Measurements from ENCODE around the gene SSC4D. TPM values are rescaled to one million over a fixed set of nuclear protein-coding genes. Genes with fewer than 3 reads are reported as not detected.
"Not testable (repeated sequence)": the region's sequence is repeated elsewhere in the genome, so short reads cannot be mapped to it uniquely, and the experiment has no call there.

The SSC4D gene
- total and polyA plus RNA-seq, 7 experiments from 2014 or later: 0.24 to 0.35 TPM; not detected in 5

GRCh38 chr7:76392531-76393115 is 16.9 kb downstream of the SSC4D start:
- Mint-ChIP-seq H3K4me3 (peak overlapping the region; percentile 78 to 93 (median 90)), H3K27ac (peak overlapping the region; percentile 86 to 97 (median 95)), H3K9me3 (no peaks in the 10 kb centered on the region), H3K4me1 (peaks cover under 1 to 24% (median 18%) of the 10 kb centered on the region in 7 donors), H3K27me3 (no peaks in the 10 kb centered on the region), H3K36me3 (no peaks in the 10 kb centered on the region)
- Histone ChIP-seq H3K4me3 (ENCODE audit: low read length) (peak overlapping the region; percentile 84), H3K36me3 (ENCODE audit: control insufficient read depth in 2 of 3, insufficient read depth in 3 of 3, low read length in 3 of 3) (no peaks in the 10 kb centered on the region), H3K27me3 (ENCODE audit: control insufficient read depth in 2 of 2, insufficient read depth in 2 of 2, low read length in 2 of 2) (no peaks in the 10 kb centered on the region), H3K4me1 (ENCODE audit: control insufficient read depth in 2 of 2, insufficient read depth in 2 of 2, low read length in 2 of 2) (peaks cover 14 to 17% of the 10 kb centered on the region in 2 donors), H3K27ac (ENCODE audit: low read depth, low read length) (peak overlapping the region; percentile 74), H3K9me3 (ENCODE audit: control insufficient read depth in 2 of 3, low read length in 3 of 3) (no peaks in the 10 kb centered on the region)
- ChIA-PET CTCF (interaction anchor here (0.6 to 0.8 kb wide), 2 partner anchors 87 to 224 kb away, joined by 3 read pairs; no protein-coding TSS in a partner anchor), POLR2A (interaction anchor here (0.7 to 6.2 kb wide), 2 partner anchors 33 to 77 kb away, joined by 3 to 39 read pairs; partner anchors contain the start of gene YWHAG)
- intact Hi-C loops (cut with micrococcal nuclease): loop anchor here (1.0 to 10.0 kb wide), 5 partner anchors 33 to 1145 kb away; partner anchors contain the start of genes PTPN12 (in 1 of the 2) and YWHAG (in 1 of the 2)
- no peak for ATAC-seq
- DNase-seq: no peak

GRCh38 chr7:76390092-76390491 is 19.4 kb downstream of the SSC4D start:
- Mint-ChIP-seq H3K27ac (peak overlapping the region in 1 of 9 donors; percentile 23), H3K27me3 (no peaks in the 10 kb centered on the region), H3K4me1 (peaks cover 0 to 16% (median 10%) of the 10 kb centered on the region in 7 donors), H3K36me3 (no peaks in the 10 kb centered on the region), H3K9me3 (no peaks in the 10 kb centered on the region), H3K4me3 (peak overlapping the region in 2 of 10 donors; percentile 37 to 41)
- ATAC-seq (no peak), DNase-seq (no peak)
- CTCF ChIA-PET: no interaction called here
- Histone ChIP-seq H3K27me3 (ENCODE audit: control insufficient read depth in 2 of 2, insufficient read depth in 2 of 2, low read length in 2 of 2) (no peaks in the 10 kb centered on the region), H3K36me3 (ENCODE audit: control insufficient read depth in 2 of 3, insufficient read depth in 3 of 3, low read length in 3 of 3) (no peaks in the 10 kb centered on the region), H3K4me3 (ENCODE audit: low read length) (no peak overlapping the region), H3K9me3 (ENCODE audit: control insufficient read depth in 2 of 3, low read length in 3 of 3) (no peaks in the 10 kb centered on the region), H3K27ac (ENCODE audit: low read depth, low read length) (no peak overlapping the region), H3K4me1 (ENCODE audit: control insufficient read depth in 2 of 2, insufficient read depth in 2 of 2, low read length in 2 of 2) (peaks cover 8 to 10% of the 10 kb centered on the region in 2 donors)
- POLR2A ChIA-PET: no interaction called here
- intact Hi-C loops (cut with micrococcal nuclease): loop anchor here in 1 of 2 donors (5.0 to 10.0 kb wide), 2 partner anchors 865 to 1147 kb away; partner anchors contain the start of gene PTPN12

GRCh38 chr7:76387789-76388188 is 21.7 kb downstream of the SSC4D start:
- H3K27ac Mint-ChIP-seq; H3K27me3 ChIP-seq (ENCODE audit: control insufficient read depth in 2 of 2, insufficient read depth in 2 of 2, low read length in 2 of 2); intact Hi-C loops (cut with micrococcal nuclease); H3K9me3 ChIP-seq (ENCODE audit: control insufficient read depth in 2 of 3, low read length in 3 of 3); H3K4me3 Mint-ChIP-seq; H3K36me3 ChIP-seq (ENCODE audit: control insufficient read depth in 2 of 3, insufficient read depth in 3 of 3, low read length in 3 of 3); CTCF ChIA-PET; H3K4me1 ChIP-seq (ENCODE audit: control insufficient read depth in 2 of 2, insufficient read depth in 2 of 2, low read length in 2 of 2); H3K27ac ChIP-seq (ENCODE audit: low read depth, low read length); H3K4me3 ChIP-seq (ENCODE audit: low read length); DNase-seq; H3K27me3 Mint-ChIP-seq; ATAC-seq; H3K36me3 Mint-ChIP-seq; H3K9me3 Mint-ChIP-seq: not testable (repeated sequence)
- POLR2A ChIA-PET: interaction anchor here (0.7 kb wide), 1 partner anchor 96 kb away, joined by 4 read pairs; no protein-coding TSS in a partner anchor
- peaks cover 0 to 11% (median 4%) of the 10 kb centered on the region in 7 donors for H3K4me1 Mint-ChIP-seq

- H3K27me3 ChIP-seq (ENCODE audit: control insufficient read depth in 2 of 2, insufficient read depth in 2 of 2, low read length in 2 of 2): no peaks in the 10 kb centered on the region
- DNase-seq (no peak), ATAC-seq (no peak)
- no peaks in the 10 kb centered on the region for H3K36me3 ChIP-seq (ENCODE audit: control insufficient read depth in 2 of 3, insufficient read depth in 3 of 3, low read length in 3 of 3)
- intact Hi-C loops (cut with micrococcal nuclease): no loop called here
- Mint-ChIP-seq H3K36me3 (no peaks in the 10 kb centered on the region), H3K4me1 (peaks cover 0 to 7% (median 0%) of the 10 kb centered on the region in 7 donors), H3K9me3 (no peaks in the 10 kb centered on the region), H3K4me3 (no peak overlapping the region), H3K27me3 (no peaks in the 10 kb centered on the region), H3K27ac (no peak overlapping the region)
- no peaks in the 10 kb centered on the region for H3K4me1 ChIP-seq (ENCODE audit: control insufficient read depth in 2 of 2, insufficient read depth in 2 of 2, low read length in 2 of 2)
- H3K27ac ChIP-seq (ENCODE audit: low read depth, low read length): no peak overlapping the region
- CTCF ChIA-PET: no interaction called here
- H3K4me3 ChIP-seq (ENCODE audit: low read length): no peak overlapping the region
- POLR2A ChIA-PET: interaction anchor here (1.2 kb wide), 1 partner anchor 10 kb away, joined by 3 read pairs; no protein-coding TSS in a partner anchor
- H3K9me3 ChIP-seq (ENCODE audit: control insufficient read depth in 2 of 3, low read length in 3 of 3): no peaks in the 10 kb centered on the region
Observed at GRCh38 chr7:76386691-76387260, 22.7 kb downstream of the SSC4D start.

GRCh38 chr7:76383089-76383944 is 26.2 kb downstream of the SSC4D start:
- Mint-ChIP-seq H3K4me3 (no peak overlapping the region), H3K36me3 (no peaks in the 10 kb centered on the region), H3K9me3 (no peaks in the 10 kb centered on the region), H3K4me1 (peaks cover 0 to 15% (median 0%) of the 10 kb centered on the region in 7 donors), H3K27ac (peak overlapping the region in 1 of 9 donors; percentile 2), H3K27me3 (no peaks in the 10 kb centered on the region)
- ChIA-PET POLR2A (no interaction called here), CTCF (interaction anchor here (0.6 kb wide), 1 partner anchor 26 kb away, joined by 3 read pairs; no protein-coding TSS in a partner anchor)
- Histone ChIP-seq H3K9me3 (ENCODE audit: control insufficient read depth in 2 of 3, low read length in 3 of 3) (no peaks in the 10 kb centered on the region), H3K4me3 (ENCODE audit: low read length) (no peak overlapping the region), H3K4me1 (ENCODE audit: control insufficient read depth in 2 of 2, insufficient read depth in 2 of 2, low read length in 2 of 2) (peaks cover 3 to 4% of the 10 kb centered on the region in 2 donors), H3K36me3 (ENCODE audit: control insufficient read depth in 2 of 3, insufficient read depth in 3 of 3, low read length in 3 of 3) (no peaks in the 10 kb centered on the region), H3K27ac (ENCODE audit: low read depth, low read length) (no peak overlapping the region), H3K27me3 (ENCODE audit: control insufficient read depth in 2 of 2, insufficient read depth in 2 of 2, low read length in 2 of 2) (no peaks in the 10 kb centered on the region)
- DNase-seq (no peak), ATAC-seq (no peak)
- intact Hi-C loops (cut with micrococcal nuclease): no loop called here

- ATAC-seq (no peak), DNase-seq (no peak)
- Mint-ChIP-seq H3K27me3 (no peaks in the 10 kb centered on the region), H3K27ac (no peak overlapping the region), H3K36me3 (no peaks in the 10 kb centered on the region), H3K9me3 (no peaks in the 10 kb centered on the region), H3K4me3 (no peak overlapping the region), H3K4me1 (peaks cover 0 to 15% (median 0%) of the 10 kb centered on the region in 7 donors)
- H3K4me3 ChIP-seq (ENCODE audit: low read length): no peak overlapping the region
- ChIA-PET POLR2A (interaction anchor here (1.0 kb wide), 1 partner anchor 64 kb away, joined by 3 read pairs; no protein-coding TSS in a partner anchor), CTCF (no interaction called here)
- H3K27ac ChIP-seq (ENCODE audit: low read depth, low read length): no peak overlapping the region
- H3K36me3 ChIP-seq (ENCODE audit: control insufficient read depth in 2 of 3, insufficient read depth in 3 of 3, low read length in 3 of 3): no peaks in the 10 kb centered on the region
- H3K9me3 ChIP-seq (ENCODE audit: control insufficient read depth in 2 of 3, low read length in 3 of 3): no peaks in the 10 kb centered on the region
- peaks cover 3 to 4% of the 10 kb centered on the region in 2 donors for H3K4me1 ChIP-seq (ENCODE audit: control insufficient read depth in 2 of 2, insufficient read depth in 2 of 2, low read length in 2 of 2)
- intact Hi-C loops (cut with micrococcal nuclease): no loop called here
- no peaks in the 10 kb centered on the region for H3K27me3 ChIP-seq (ENCODE audit: control insufficient read depth in 2 of 2, insufficient read depth in 2 of 2, low read length in 2 of 2)
Observed at GRCh38 chr7:76381814-76382213, 27.7 kb downstream of the SSC4D start.

Measured in naive thymus-derived CD4-positive, alpha-beta T cell (primary cell).